Smooth muscle cell (in vitro differentiated cells): ENCODE results near the gene BACH2. TPM values are rescaled to one million over a fixed set of nuclear protein-coding genes. Genes with fewer than 3 reads are reported as not detected.

Experiments used
- DNase-seq: peaks from one replicate; lab custom pipeline; 2025; ENCODE audit not compliant: unreplicated experiment; lab: John Stamatoyannopoulos, UW
- H2AFZ ChIP-seq: fragments of 200-600 bp; sonication (generic); 2 replicates; pipeline ENCODE4 v1.6.0; 2016; ENCODE audit warnings: antibody characterized with exemption, low read depth, mild to moderate bottlenecking
- H3F3A ChIP-seq: fragments of 200-600 bp; sonication (generic); 2 replicates; pipeline ENCODE4 v1.6.0; 2017; ENCODE audit warnings: antibody characterized with exemption, low read depth
- H3K27ac ChIP-seq: fragments of 200-600 bp; sonication (generic); 2 replicates; pipeline ENCODE4 v1.5.1; 2016; ENCODE audit warnings: low read depth, mild to moderate bottlenecking
- H3K27me3 ChIP-seq: fragments of 200-600 bp; sonication (generic); 2 replicates; pipeline ENCODE4 v1.6.1; 2016; ENCODE audit warnings: low read depth, mild to moderate bottlenecking
- H3K36me3 ChIP-seq: fragments of 200-600 bp; sonication (generic); 2 replicates; pipeline ENCODE4 v1.5.1; 2016; ENCODE audit warnings: low read depth
- H3K4me1 ChIP-seq: fragments of 200-600 bp; sonication (generic); 2 replicates; pipeline ENCODE4 v1.5.1; 2016; ENCODE audit warnings: low read depth
- H3K4me2 ChIP-seq: fragments of 200-600 bp; sonication (generic); 2 replicates; pipeline ENCODE4 v1.6.0; 2016; ENCODE audit warnings: mild to moderate bottlenecking
- H3K4me3 ChIP-seq: fragments of 200-600 bp; sonication (generic); 2 replicates; pipeline ENCODE4 v1.5.1; 2016; ENCODE audit warnings: mild to moderate bottlenecking
- H3K79me2 ChIP-seq: fragments of 200-600 bp; sonication (generic); 2 replicates; pipeline ENCODE4 v1.6.0; 2016; ENCODE audit warnings: low read depth, mild to moderate bottlenecking
- H3K9ac ChIP-seq: fragments of 200-600 bp; sonication (generic); 2 replicates; pipeline ENCODE4 v1.6.0; 2016; ENCODE audit warnings: low read depth
- H3K9me3 ChIP-seq: fragments of 200-600 bp; sonication (generic); replicated peaks from 2 replicates; pipeline ENCODE4 v1.5.1; 2016; ENCODE audit warnings: low read depth
- H4K20me1 ChIP-seq: fragments of 200-600 bp; sonication (generic); 2 replicates; pipeline ENCODE4 v1.6.0; 2016; ENCODE audit warnings: low read depth
- CTCF ChIP-seq: fragments of 200-600 bp; sonication (generic); IDR thresholded peaks from 2 replicates; pipeline ENCODE4 v1.5.1; 2017; ENCODE audit warnings: borderline replicate concordance, mild to moderate bottlenecking, antibody characterized with exemption; ENCODE audit not compliant: insufficient read depth, poor library complexity, severe bottlenecking
- WGBS: methylation state at CpG from one replicate; pipeline ENCODE4 v1.1.7; 2016; ENCODE audit warnings: low lambda C conversion rate; 5-methylcytosine and 5-hydroxymethylcytosine counted together
- polyA plus RNA-seq: library from polyadenylated mRNA; unstranded; fragments of >200 nt; fragmentation: Nextera tagmentation; extraction: Ambion mirVana; gene quantifications from 2 replicates; pipeline ENCODE4 v1.2.1, GENCODE V29; 2016
- total RNA-seq: library from RNA; depleted of rRNA; stranded (reverse); fragments of >200 nt; gene quantifications from 2 replicates; pipeline ENCODE4 v1.2.3, GENCODE V29; 2014

BACH2 gene
- total and polyA plus RNA-seq, 2 experiments from 2014 or later, result 3.0 to 4.5 TPM

- Histone ChIP-seq H3K9ac (no peak overlapping the region), H3K4me2 (no peak overlapping the region), H3K27ac (no peak overlapping the region), H3K27me3 (no peaks in the 10 kb centered on the region), H4K20me1 (no peaks in the 10 kb centered on the region), H3K36me3 (no peaks in the 10 kb centered on the region), H3K4me3 (no peak overlapping the region), H3K79me2 (no peaks in the 10 kb centered on the region), H3K4me1 (peaks cover 22% of the 10 kb centered on the region), H2AFZ (no peak overlapping the region), H3F3A (peaks cover 3% of the 10 kb centered on the region), H3K9me3 (no peaks in the 10 kb centered on the region)
- DNase-seq, result no peak
- 96% methylated on average over 2 of the region's 2 CpGs for WGBS
- TF ChIP-seq CTCF, result no peak
Measured at GRCh38 chr6:90159452-90159851, 137.2 kb downstream of the BACH2 start.

GRCh38 chr6:90158936-90159335 lies 137.7 kb downstream of the BACH2 start:
- Histone ChIP-seq H3K36me3 (no peaks in the 10 kb centered on the region), H3K4me2 (no peak overlapping the region), H3F3A (peaks cover 3% of the 10 kb centered on the region), H3K4me1 (peaks cover 22% of the 10 kb centered on the region), H3K9me3 (no peaks in the 10 kb centered on the region), H4K20me1 (no peaks in the 10 kb centered on the region), H3K27ac (no peak overlapping the region), H3K79me2 (no peaks in the 10 kb centered on the region), H3K4me3 (no peak overlapping the region), H2AFZ (no peak overlapping the region), H3K9ac (no peak overlapping the region), H3K27me3 (no peaks in the 10 kb centered on the region)
- TF ChIP-seq CTCF, result no peak
- DNase-seq, result no peak
- WGBS, result 27% methylated on average over 5 of the region's 5 CpGs

- TF ChIP-seq CTCF, result no peak
- no peak overlapping the region for H3K4me3 ChIP-seq
- peaks cover 3% of the 10 kb centered on the region for H3F3A ChIP-seq
- H3K79me2 ChIP-seq, result no peaks in the 10 kb centered on the region
- peaks cover 13% of the 10 kb centered on the region for H3K4me1 ChIP-seq
- no peak overlapping the region for H3K27ac ChIP-seq
- H3K9ac ChIP-seq, result no peak overlapping the region
- H4K20me1 ChIP-seq, result no peaks in the 10 kb centered on the region
- no peaks in the 10 kb centered on the region for H3K9me3 ChIP-seq
- H2AFZ ChIP-seq, result no peak overlapping the region
- WGBS, result 96% methylated on average over 7 of the region's 7 CpGs
- no peak for DNase-seq
- H3K27me3 ChIP-seq, result no peaks in the 10 kb centered on the region
- H3K4me2 ChIP-seq, result no peak overlapping the region
- H3K36me3 ChIP-seq, result no peaks in the 10 kb centered on the region
Measured at GRCh38 chr6:90157441-90157840, 139.2 kb downstream of the BACH2 start.

GRCh38 chr6:90156861-90157260 lies 139.8 kb downstream of the BACH2 start:
- Histone ChIP-seq H3K9me3 (no peaks in the 10 kb centered on the region), H4K20me1 (no peaks in the 10 kb centered on the region), H3K9ac (no peak overlapping the region), H3K27ac (no peak overlapping the region), H3F3A (peaks cover 3% of the 10 kb centered on the region), H2AFZ (no peak overlapping the region), H3K79me2 (no peaks in the 10 kb centered on the region), H3K27me3 (no peaks in the 10 kb centered on the region), H3K4me3 (no peak overlapping the region), H3K36me3 (no peaks in the 10 kb centered on the region), H3K4me1 (peaks cover 13% of the 10 kb centered on the region), H3K4me2 (no peak overlapping the region)
- TF ChIP-seq CTCF, result no peak
- DNase-seq, result no peak
- WGBS, result 88% methylated on average over 5 of the region's 5 CpGs
